ENCODE results near the gene PSD4. TPM values are rescaled to one million over a fixed set of nuclear protein-coding genes. Genes with fewer than 3 reads are reported as not detected.

The PSD4 gene
- polyA plus RNA-seq, 2 of the 4 experiments (the other 2 are of a cell fraction), result 5.4 to 21.6 TPM

DNA sequence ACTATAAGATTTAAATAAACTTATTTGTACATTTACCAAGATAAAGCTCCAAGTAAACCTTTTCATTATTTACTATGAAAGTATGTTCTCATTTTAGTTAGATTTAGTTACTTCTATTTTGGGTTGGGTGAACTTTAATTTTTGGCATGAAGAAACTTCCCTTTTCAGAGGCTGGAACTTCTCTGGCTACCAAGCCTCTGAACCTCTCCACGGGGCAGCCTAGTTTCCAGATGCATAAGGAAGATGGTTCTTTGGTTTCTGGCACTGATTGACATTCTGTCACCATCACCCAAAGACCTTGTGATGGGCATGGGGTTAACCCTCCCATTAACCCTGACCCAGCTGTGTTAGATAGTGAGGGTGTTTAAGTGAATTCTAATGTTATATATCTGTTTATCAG lies 17.1 kb downstream of the PSD4 start:
- ATAC-seq (no peak), DNase-seq (ENCODE audit: low read depth in 1 of 2, low spot score in 1 of 2) (no peak), FAIRE-seq (no peak)
- WGBS (ENCODE audit: missing lambda C conversion rate), result 40% methylated on average over 1 of the region's 1 CpG
- Histone ChIP-seq H3K4me1 (no peaks in the 10 kb centered on the region), H3K4me2 (no peak overlapping the region), H3K4me3 (no peak overlapping the region), H3K27ac (no peak overlapping the region), H3K9me3 (no peaks in the 10 kb centered on the region)
- CTCF ChIA-PET, result interaction anchor here (0.7 to 2.0 kb wide), 6 partner anchors 8 to 200 kb away, joined by 3 to 8 read pairs (median 4); no protein-coding TSS in a partner anchor
- POLR2A ChIA-PET, result no interaction called here
- no peak for TF ChIP-seq TFCP2L1 (CRISPR knock-in tag; IDR thresholded peaks at IDR 0.05)

DNA sequence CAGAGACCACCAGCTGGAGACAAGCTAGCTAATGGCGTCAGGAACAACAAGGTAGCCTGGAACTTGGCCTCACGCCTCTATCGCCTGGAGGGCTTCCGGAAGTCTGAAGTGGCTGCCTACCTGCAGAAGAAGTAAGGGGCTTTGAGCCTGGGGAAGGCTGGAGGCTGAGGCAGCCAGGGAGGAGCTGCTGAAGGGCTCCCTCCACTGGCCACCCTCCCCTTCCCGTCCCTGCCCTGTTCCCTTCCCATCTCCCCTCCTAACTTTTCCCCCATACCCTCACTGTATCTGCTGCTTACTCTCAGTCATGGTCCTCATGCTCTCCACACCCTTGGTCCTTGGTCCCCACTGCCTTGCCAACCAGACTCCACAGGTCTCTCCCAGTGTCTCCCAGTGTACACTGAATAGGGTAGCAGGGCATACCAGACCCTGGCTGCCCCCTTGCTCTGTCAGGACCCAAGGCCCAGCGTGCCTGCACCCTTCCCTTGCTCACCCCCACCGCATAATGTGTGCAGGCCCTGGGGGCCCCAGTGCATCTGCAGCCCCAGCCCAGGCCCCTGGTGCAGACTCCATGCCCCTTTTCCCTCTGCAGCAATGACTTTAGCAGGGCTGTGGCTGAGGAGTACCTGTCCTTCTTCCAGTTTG lies 18.8 kb downstream of the PSD4 start:
- POLR2A ChIA-PET, result no interaction called here
- Histone ChIP-seq H3K27ac (no peak overlapping the region), H3K4me3 (no peak overlapping the region), H3K4me1 (no peaks in the 10 kb centered on the region), H3K9me3 (no peaks in the 10 kb centered on the region), H3K4me2 (no peak overlapping the region)
- ATAC-seq (peak in 1 of 2 experiments; percentile 71; a peak in 3 of 6 replicates), DNase-seq (ENCODE audit: low read depth in 1 of 2, low spot score in 1 of 2) (no peak), FAIRE-seq (no peak)
- CTCF ChIA-PET, result interaction anchor here (1.2 to 2.0 kb wide), 3 partner anchors 13 to 178 kb away, joined by 3 to 8 read pairs (median 3); no protein-coding TSS in a partner anchor
- 74% methylated on average over 6 of the region's 7 CpGs for WGBS (ENCODE audit: missing lambda C conversion rate)
- TF ChIP-seq, protein P1, sequence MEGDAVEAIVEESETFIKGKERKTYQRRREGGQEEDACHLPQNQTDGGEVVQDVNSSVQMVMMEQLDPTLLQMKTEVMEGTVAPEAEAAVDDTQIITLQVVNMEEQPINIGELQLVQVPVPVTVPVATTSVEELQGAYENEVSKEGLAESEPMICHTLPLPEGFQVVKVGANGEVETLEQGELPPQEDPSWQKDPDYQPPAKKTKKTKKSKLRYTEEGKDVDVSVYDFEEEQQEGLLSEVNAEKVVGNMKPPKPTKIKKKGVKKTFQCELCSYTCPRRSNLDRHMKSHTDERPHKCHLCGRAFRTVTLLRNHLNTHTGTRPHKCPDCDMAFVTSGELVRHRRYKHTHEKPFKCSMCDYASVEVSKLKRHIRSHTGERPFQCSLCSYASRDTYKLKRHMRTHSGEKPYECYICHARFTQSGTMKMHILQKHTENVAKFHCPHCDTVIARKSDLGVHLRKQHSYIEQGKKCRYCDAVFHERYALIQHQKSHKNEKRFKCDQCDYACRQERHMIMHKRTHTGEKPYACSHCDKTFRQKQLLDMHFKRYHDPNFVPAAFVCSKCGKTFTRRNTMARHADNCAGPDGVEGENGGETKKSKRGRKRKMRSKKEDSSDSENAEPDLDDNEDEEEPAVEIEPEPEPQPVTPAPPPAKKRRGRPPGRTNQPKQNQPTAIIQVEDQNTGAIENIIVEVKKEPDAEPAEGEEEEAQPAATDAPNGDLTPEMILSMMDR (IDR thresholded peaks at IDR 0.05), result 0 out of 3 replicates have a peak, but pooled peaks have one; percentile 11
- no peak for TF ChIP-seq ESRRA (IDR thresholded peaks at IDR 0.05; ENCODE audit: borderline replicate concordance, low read length)

DNA sequence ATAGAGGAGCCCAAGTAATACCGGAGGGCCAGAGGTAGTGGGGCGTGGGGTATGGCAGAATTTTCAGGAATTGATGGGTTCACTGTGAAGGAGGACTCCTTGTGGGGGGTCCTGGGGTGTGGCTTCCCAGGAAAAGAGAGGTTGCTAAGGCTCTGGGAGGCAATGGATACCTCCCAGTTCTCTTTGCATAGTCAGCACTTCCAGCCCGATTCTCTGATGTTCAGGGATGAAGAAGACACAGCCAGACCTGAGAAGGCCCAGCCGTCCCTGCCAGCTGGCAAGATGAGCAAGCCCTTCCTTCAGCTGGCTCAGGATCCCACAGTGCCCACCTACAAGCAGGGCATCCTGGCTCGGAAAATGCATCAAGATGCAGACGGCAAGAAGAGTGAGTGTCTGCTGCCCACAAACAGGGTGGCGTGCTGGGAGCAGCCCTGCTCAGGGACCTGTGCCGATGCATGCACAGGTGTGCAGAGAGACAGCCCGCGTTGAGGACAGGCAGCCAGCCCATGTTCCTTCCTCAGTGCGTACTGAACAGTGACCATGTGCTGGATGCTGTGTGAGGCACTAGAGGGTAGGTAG lies 22.2 kb downstream of the PSD4 start:
- WGBS (ENCODE audit: missing lambda C conversion rate), result 92% methylated on average over 11 of the region's 11 CpGs
- CTCF ChIA-PET, result interaction anchor here (1.1 to 12.3 kb wide), 5 partner anchors 15 to 174 kb away, joined by 3 to 243 read pairs (median 5); no protein-coding TSS in a partner anchor
- DNase-seq (ENCODE audit: low read depth in 1 of 2, low spot score in 1 of 2) (no peak), ATAC-seq (no peak), FAIRE-seq (no peak)
- POLR2A ChIA-PET, result no interaction called here
- no peak for TF ChIP-seq HOXB5 (CRISPR knock-in tag; IDR thresholded peaks at IDR 0.05)
- peak; percentile 85 for TF ChIP-seq MAFK (IDR thresholded peaks at IDR 0.05; ENCODE audit: partially characterized antibody)
- no peak for TF ChIP-seq ZC3H11A (IDR thresholded peaks at IDR 0.05)
- TF ChIP-seq PHF8 (IDR thresholded peaks at IDR 0.05; ENCODE audit: borderline replicate concordance, low read depth), result no peak
- H3K4me1 ChIP-seq, result peaks cover 20% of the 10 kb centered on the region
- H3K4me2 ChIP-seq, result no peak overlapping the region
- H3K4me3 ChIP-seq, result no peak overlapping the region
- no peaks in the 10 kb centered on the region for H3K9me3 ChIP-seq
- no peak overlapping the region for H3K27ac ChIP-seq

DNA sequence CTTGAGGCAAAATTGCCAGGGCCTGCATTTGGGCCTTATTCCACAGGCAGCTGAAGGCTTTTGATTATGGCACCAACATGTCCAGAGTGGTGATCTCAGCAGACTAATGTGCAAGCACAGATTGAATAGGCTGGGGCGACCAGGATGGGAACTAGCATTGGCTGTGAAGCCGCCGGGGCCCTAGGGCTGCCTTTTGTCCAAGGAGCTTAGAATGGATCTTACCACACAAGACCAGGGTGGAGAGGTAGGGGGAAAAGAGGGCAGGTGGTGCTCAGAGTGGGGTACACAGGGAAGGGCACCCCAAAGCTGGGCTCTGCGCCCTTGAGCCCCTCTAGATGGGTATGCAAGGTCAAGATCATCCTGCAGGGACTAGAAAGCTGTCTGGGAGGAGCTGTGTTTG lies 23.1 kb downstream of the PSD4 start:
- Histone ChIP-seq H3K4me2 (no peak overlapping the region), H3K4me3 (no peak overlapping the region), H3K4me1 (peaks cover 28% of the 10 kb centered on the region), H3K9me3 (no peaks in the 10 kb centered on the region), H3K27ac (no peak overlapping the region)
- ChIA-PET CTCF (interaction anchor here (0.6 to 12.3 kb wide), 8 partner anchors 16 to 193 kb away, joined by 3 to 243 read pairs (median 6); partner anchors contain the start of gene PSD4), POLR2A (no interaction called here)
- DNase-seq (ENCODE audit: low read depth in 1 of 2, low spot score in 1 of 2) (no peak), FAIRE-seq (no peak), ATAC-seq (no peak)
- TF ChIP-seq FOSL2 (IDR thresholded peaks at IDR 0.05), result no peak
- no peak for TF ChIP-seq FOSL2 (CRISPR knock-in tag; IDR thresholded peaks at IDR 0.05)
- no peak for TF ChIP-seq NFE2L2 (conservative IDR thresholded peaks at IDR 0.05; ENCODE audit: low read length)
- TF ChIP-seq ZNF302 (CRISPR knock-in tag; IDR thresholded peaks at IDR 0.05), result no peak
- TF ChIP-seq GATA3 (IDR thresholded peaks at IDR 0.05; ENCODE audit: borderline replicate concordance), result no peak
- TF ChIP-seq KDM5A (IDR thresholded peaks at IDR 0.05), result no peak
- TF ChIP-seq, protein P2, sequence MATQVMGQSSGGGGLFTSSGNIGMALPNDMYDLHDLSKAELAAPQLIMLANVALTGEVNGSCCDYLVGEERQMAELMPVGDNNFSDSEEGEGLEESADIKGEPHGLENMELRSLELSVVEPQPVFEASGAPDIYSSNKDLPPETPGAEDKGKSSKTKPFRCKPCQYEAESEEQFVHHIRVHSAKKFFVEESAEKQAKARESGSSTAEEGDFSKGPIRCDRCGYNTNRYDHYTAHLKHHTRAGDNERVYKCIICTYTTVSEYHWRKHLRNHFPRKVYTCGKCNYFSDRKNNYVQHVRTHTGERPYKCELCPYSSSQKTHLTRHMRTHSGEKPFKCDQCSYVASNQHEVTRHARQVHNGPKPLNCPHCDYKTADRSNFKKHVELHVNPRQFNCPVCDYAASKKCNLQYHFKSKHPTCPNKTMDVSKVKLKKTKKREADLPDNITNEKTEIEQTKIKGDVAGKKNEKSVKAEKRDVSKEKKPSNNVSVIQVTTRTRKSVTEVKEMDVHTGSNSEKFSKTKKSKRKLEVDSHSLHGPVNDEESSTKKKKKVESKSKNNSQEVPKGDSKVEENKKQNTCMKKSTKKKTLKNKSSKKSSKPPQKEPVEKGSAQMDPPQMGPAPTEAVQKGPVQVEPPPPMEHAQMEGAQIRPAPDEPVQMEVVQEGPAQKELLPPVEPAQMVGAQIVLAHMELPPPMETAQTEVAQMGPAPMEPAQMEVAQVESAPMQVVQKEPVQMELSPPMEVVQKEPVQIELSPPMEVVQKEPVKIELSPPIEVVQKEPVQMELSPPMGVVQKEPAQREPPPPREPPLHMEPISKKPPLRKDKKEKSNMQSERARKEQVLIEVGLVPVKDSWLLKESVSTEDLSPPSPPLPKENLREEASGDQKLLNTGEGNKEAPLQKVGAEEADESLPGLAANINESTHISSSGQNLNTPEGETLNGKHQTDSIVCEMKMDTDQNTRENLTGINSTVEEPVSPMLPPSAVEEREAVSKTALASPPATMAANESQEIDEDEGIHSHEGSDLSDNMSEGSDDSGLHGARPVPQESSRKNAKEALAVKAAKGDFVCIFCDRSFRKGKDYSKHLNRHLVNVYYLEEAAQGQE (IDR thresholded peaks at IDR 0.05), result no peak
- TF ChIP-seq FOSB (CRISPR knock-in tag; IDR thresholded peaks at IDR 0.05), result no peak
- TF ChIP-seq MYC (IDR thresholded peaks at IDR 0.05; ENCODE audit: borderline replicate concordance, low read length), result no peak
- no peak for TF ChIP-seq HDAC2 (IDR thresholded peaks at IDR 0.05)
- WGBS (ENCODE audit: missing lambda C conversion rate), result 90% methylated on average over 4 of the region's 4 CpGs

Measured in A549 (cell line).